HCT116 (cell line): ENCODE data around the gene CASK. TPM values are rescaled to one million over a fixed set of nuclear protein-coding genes. Genes with fewer than 3 reads are reported as not detected.
"Not testable (repeated sequence)": the region's sequence is repeated elsewhere in the genome, so short reads cannot be mapped to it uniquely, and the experiment has no call there.

Experiments used
- ATAC-seq: fragments of 200-7000 bp; cut with Tn5 transposase; 2 replicates; pipeline ENCODE4 v1.9.1; 2020; ENCODE audit warnings: mild to moderate bottlenecking, moderate library complexity
- BruUV-seq: library from RNA; stranded (reverse); fragments of 400-500 nt; replicated peaks from 2 replicates; lab custom pipeline; 2021; lab: Mats Ljungman, UMichigan
- CTCF ChIA-PET: fragments of 300-600 bp; sonication (Branson Sonifier 250); formaldehyde crosslinking; loops from one replicate; lab custom pipeline; 2021; ENCODE audit warnings: antibody characterized with exemption; lab: Charles Lee
- POLR2A ChIA-PET: fragments of 300-600, 350-600 bp; sonication (Branson Sonifier 250); formaldehyde crosslinking; loops from one replicate; lab custom pipeline; 2021; ENCODE audit warnings: antibody characterized with exemption; lab: Charles Lee
- RAD21 ChIA-PET, 2 experiments: fragments of 300-600 bp; sonication (Branson Sonifier 250); formaldehyde crosslinking; loops; one replicate each; lab custom pipeline; 2023; ENCODE audit warnings: low total read pairs in 2 of 2; ENCODE audit not compliant: uncharacterized antibody in 2 of 2, unreplicated experiment in 2 of 2, low non-redundant PET in 1 of 2; lab: Charles Lee
- DNase-seq: peaks from one replicate; pipeline ENCODE4 v3.0.0-alpha.2; 2010; ENCODE audit warnings: low read depth, low spot score
- H2AFZ ChIP-seq: fragments of 200-600 bp; shearing (Covaris generic), sonication (generic); 2 replicates; pipeline ENCODE4 v1.6.1; 2017; ENCODE audit warnings: low read depth, mixed run types, mixed read lengths, antibody characterized with exemption, low read length; ENCODE audit not compliant: poor library complexity, severe bottlenecking
- H3K27ac ChIP-seq: 2 replicates; pipeline ENCODE4 v1.5.1; 2012; ENCODE audit warnings: low read depth, low read length
- H3K27me3 ChIP-seq: fragments of 200-600 bp; sonication (generic); 2 replicates; pipeline ENCODE4 v1.6.1; 2016; ENCODE audit warnings: mixed run types, low read length, mixed read lengths; ENCODE audit not compliant: insufficient read depth
- H3K36me3 ChIP-seq, 2 experiments: fragments of 200-500 bp in 1 of 2; fragments of 200-600 bp in 1 of 2; sonication (Bioruptor generic) in 1 of 2; sonication (generic) in 1 of 2; 2 replicates each; pipeline versions ENCODE4 v1.5.1 to v1.6.1; 2014 to 2016; ENCODE audit warnings: low read length in 2 of 2, inconsistent platforms in 1 of 2, mixed read lengths in 1 of 2, mixed run types in 1 of 2; ENCODE audit not compliant: insufficient read depth in 2 of 2, control insufficient read depth in 1 of 2
- H3K4me1 ChIP-seq, 2 experiments: fragments of 200-600 bp in 1 of 2; sonication (generic) in 1 of 2; 2 replicates each; pipeline versions ENCODE4 v1.5.1 to v1.6.1; 2012 to 2017; ENCODE audit warnings: low read length in 2 of 2, inconsistent platforms in 1 of 2, mild to moderate bottlenecking in 1 of 2, mixed read lengths in 1 of 2, mixed run types in 1 of 2, moderate library complexity in 1 of 2; ENCODE audit not compliant: insufficient read depth in 2 of 2, control insufficient read depth in 1 of 2
- H3K4me2 ChIP-seq: fragments of 200-600 bp; sonication (generic); 2 replicates; pipeline ENCODE4 v1.6.1; 2017; ENCODE audit warnings: mixed run types, low read length, mixed read lengths
- H3K4me3 ChIP-seq, 2 experiments: fragments of 200-600 bp in 1 of 2; sonication (generic) in 1 of 2; replicated peaks in 1 of 2; 2 replicates each; pipeline ENCODE4 v1.5.1; 2011 to 2016; ENCODE audit warnings: low read length in 2 of 2, control low read depth in 1 of 2, low read depth in 1 of 2, mild to moderate bottlenecking in 1 of 2, mixed read lengths in 1 of 2, mixed run types in 1 of 2
- H3K79me2 ChIP-seq: fragments of 200-600 bp; sonication (generic); 2 replicates; pipeline ENCODE4 v1.6.1; 2017; ENCODE audit warnings: mild to moderate bottlenecking, mixed run types, low read length, moderate library complexity, mixed read lengths; ENCODE audit not compliant: insufficient read depth
- H3K9ac ChIP-seq: fragments of 200-600 bp; sonication (generic); 2 replicates; pipeline ENCODE4 v1.6.1; 2016; ENCODE audit warnings: low read length, mixed read lengths
- H3K9me2 ChIP-seq: fragments of 200-600 bp; sonication (generic), shearing (Covaris generic); 2 replicates; pipeline ENCODE4 v1.6.1; 2017; ENCODE audit warnings: mixed run types, mild to moderate bottlenecking, moderate library complexity; ENCODE audit not compliant: insufficient read depth
- H3K9me3 ChIP-seq, 2 experiments: fragments of 200-500 bp in 1 of 2; fragments of 200-600 bp in 1 of 2; sonication (Bioruptor generic) in 1 of 2; sonication (generic) in 1 of 2; 2 replicates each; pipeline ENCODE4 v1.6.1; 2014 to 2017; ENCODE audit warnings: low read length in 2 of 2, mixed read lengths in 2 of 2, inconsistent platforms in 1 of 2, low read depth in 1 of 2, mild to moderate bottlenecking in 1 of 2, mixed run types in 1 of 2, moderate library complexity in 1 of 2; ENCODE audit not compliant: control insufficient read depth in 1 of 2, insufficient read depth in 1 of 2
- H4K20me1 ChIP-seq: fragments of 200-600 bp; sonication (generic), shearing (Covaris generic); 2 replicates; pipeline ENCODE4 v1.6.1; 2017; ENCODE audit warnings: mixed run types, mild to moderate bottlenecking, moderate library complexity; ENCODE audit not compliant: insufficient read depth
- ZFX ChIP-seq: fragments of 450-650 bp; IDR thresholded peaks from 2 replicates; pipeline ENCODE4 v1.6.1; 2017
- intact Hi-C: fragments of 100-400 bp; cut with micrococcal nuclease; formaldehyde crosslinking; loops from 2 replicates; pipeline ENCODE4 v1.10.0; 2022
- total RNA-seq: library from RNA; stranded (reverse); gene quantifications from one replicate; pipeline ENCODE4 v1.2.1, GENCODE V29; 2021; ENCODE audit not compliant: unreplicated experiment

Gene CASK
- total RNA-seq, 1 experiment from 2014 or later = 39.0 TPM

- no peak overlapping the region for H2AFZ ChIP-seq
- BruUV-seq = no TSS peak
- H3K4me2 ChIP-seq = no peak overlapping the region
- no peak for TF ChIP-seq ZFX
- no peaks in the 10 kb centered on the region for H3K79me2 ChIP-seq
- H3K27me3 ChIP-seq = no peaks in the 10 kb centered on the region
- no peaks in the 10 kb centered on the region for H3K9me2 ChIP-seq
- ChIA-PET RAD21 (no interaction called here), CTCF (no interaction called here), POLR2A (no interaction called here)
- H3K9ac ChIP-seq = no peak overlapping the region
- no peak for ATAC-seq
- H3K4me3 ChIP-seq = no peak overlapping the region
- no peaks in the 10 kb centered on the region for H4K20me1 ChIP-seq
- no peak overlapping the region for H3K27ac ChIP-seq
- intact Hi-C loops = no loop called here
- no peaks in the 10 kb centered on the region for H3K9me3 ChIP-seq
- no peak for DNase-seq
- H3K36me3 ChIP-seq = no peaks in the 10 kb centered on the region
- no peaks in the 10 kb centered on the region for H3K4me1 ChIP-seq
These were observed 203.1 kb downstream of the CASK start for GRCh38 chrX:41720125-41720779.

- DNase-seq, RAD21 ChIA-PET, H3K27me3 ChIP-seq, BruUV-seq, H3K4me1 ChIP-seq, H3K4me2 ChIP-seq, H3K4me3 ChIP-seq, H4K20me1 ChIP-seq, CTCF ChIA-PET, ATAC-seq, H3K36me3 ChIP-seq, H3K9me2 ChIP-seq, H3K27ac ChIP-seq, H2AFZ ChIP-seq, H3K9ac ChIP-seq, POLR2A ChIA-PET, intact Hi-C loops, H3K9me3 ChIP-seq, H3K79me2 ChIP-seq: not testable (repeated sequence)
These were observed 203.7 kb downstream of the CASK start for GRCh38 chrX:41719610-41720009.
